Measurements from ENCODE around the gene HOXA13.

DNA sequence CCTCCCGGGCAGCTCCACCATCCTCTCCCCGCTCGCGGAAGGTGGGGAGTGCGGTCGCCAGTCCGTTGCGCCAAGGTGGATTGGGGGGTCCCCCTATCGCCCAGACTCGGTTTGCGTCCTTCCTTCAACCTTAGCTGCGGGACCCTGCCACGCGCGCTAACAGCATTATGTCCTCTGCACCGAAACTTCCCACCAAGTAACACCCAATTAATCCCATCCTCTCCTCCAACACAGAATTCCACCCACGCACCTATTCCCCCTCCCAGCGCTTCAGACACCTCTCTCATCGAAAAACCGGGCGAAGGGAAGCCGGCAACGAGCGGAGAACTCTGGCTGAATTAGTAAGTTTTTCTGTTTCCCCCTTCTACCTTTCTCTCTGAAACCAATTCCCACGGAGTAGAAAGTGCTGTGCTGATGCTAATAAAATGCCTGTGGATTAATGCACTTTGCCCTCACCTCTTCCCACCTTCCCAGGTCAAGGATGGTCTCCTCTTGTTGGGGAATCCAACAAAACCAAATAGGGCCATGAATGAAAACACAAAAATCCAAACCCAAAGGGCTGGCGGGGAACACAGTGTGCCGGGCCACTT, 48.5 kb downstream of the HOXA13 start:
- TF ChIP-seq, protein P1, sequence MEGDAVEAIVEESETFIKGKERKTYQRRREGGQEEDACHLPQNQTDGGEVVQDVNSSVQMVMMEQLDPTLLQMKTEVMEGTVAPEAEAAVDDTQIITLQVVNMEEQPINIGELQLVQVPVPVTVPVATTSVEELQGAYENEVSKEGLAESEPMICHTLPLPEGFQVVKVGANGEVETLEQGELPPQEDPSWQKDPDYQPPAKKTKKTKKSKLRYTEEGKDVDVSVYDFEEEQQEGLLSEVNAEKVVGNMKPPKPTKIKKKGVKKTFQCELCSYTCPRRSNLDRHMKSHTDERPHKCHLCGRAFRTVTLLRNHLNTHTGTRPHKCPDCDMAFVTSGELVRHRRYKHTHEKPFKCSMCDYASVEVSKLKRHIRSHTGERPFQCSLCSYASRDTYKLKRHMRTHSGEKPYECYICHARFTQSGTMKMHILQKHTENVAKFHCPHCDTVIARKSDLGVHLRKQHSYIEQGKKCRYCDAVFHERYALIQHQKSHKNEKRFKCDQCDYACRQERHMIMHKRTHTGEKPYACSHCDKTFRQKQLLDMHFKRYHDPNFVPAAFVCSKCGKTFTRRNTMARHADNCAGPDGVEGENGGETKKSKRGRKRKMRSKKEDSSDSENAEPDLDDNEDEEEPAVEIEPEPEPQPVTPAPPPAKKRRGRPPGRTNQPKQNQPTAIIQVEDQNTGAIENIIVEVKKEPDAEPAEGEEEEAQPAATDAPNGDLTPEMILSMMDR (IDR thresholded peaks at IDR 0.05 in 4 of 5, conservative IDR thresholded peaks at IDR 0.05 in 1 of 5): no peak
- no peak for TF ChIP-seq POLR2A (IDR thresholded peaks at IDR 0.05)
